ENCODE data around the gene PLXNA4. TPM values are rescaled to one million over a fixed set of nuclear protein-coding genes. Genes with fewer than 3 reads are reported as not detected.

Gene PLXNA4
- total RNA-seq, 1 donor from 2014 or later: 0.38 TPM

- no peaks in the 10 kb centered on the region for H3K36me3 Mint-ChIP-seq (ENCODE audit: insufficient read depth)
- H3K27ac Mint-ChIP-seq: no peak overlapping the region
- peaks cover 8% of the 10 kb centered on the region for H3K4me1 Mint-ChIP-seq (ENCODE audit: low read depth)
- no peak overlapping the region for H3K4me3 Mint-ChIP-seq (ENCODE audit: low read depth)
- no peak for TF ChIP-seq CTCF (IDR thresholded peaks at IDR 0.05; ENCODE audit: unreplicated experiment)
- peaks cover 37% of the 10 kb centered on the region for H3K27me3 Mint-ChIP-seq
- no peaks in the 10 kb centered on the region for H3K9me3 Mint-ChIP-seq (ENCODE audit: low read depth)
- no peak for DNase-seq (ENCODE audit: low spot score, unreplicated experiment)
Measured at GRCh38 chr7:132618271-132618955, 42.1 kb upstream of the PLXNA4 start.

GRCh38 chr7:132614428-132615318 lies 38.4 kb upstream of the PLXNA4 start:
- no peaks in the 10 kb centered on the region for H3K36me3 Mint-ChIP-seq (ENCODE audit: insufficient read depth)
- peak overlapping the region; percentile 60 for H3K4me3 Mint-ChIP-seq (ENCODE audit: low read depth)
- peaks cover 8% of the 10 kb centered on the region for H3K4me1 Mint-ChIP-seq (ENCODE audit: low read depth)
- peaks cover 60% of the 10 kb centered on the region for H3K27me3 Mint-ChIP-seq
- no peak for DNase-seq (ENCODE audit: low spot score, unreplicated experiment)
- H3K27ac Mint-ChIP-seq: no peak overlapping the region
- peak; percentile 38 for TF ChIP-seq CTCF (IDR thresholded peaks at IDR 0.05; ENCODE audit: unreplicated experiment)
- no peaks in the 10 kb centered on the region for H3K9me3 Mint-ChIP-seq (ENCODE audit: low read depth)

GRCh38 chr7:132613737-132614136 lies 37.5 kb upstream of the PLXNA4 start:
- H3K27me3 Mint-ChIP-seq: peaks cover 60% of the 10 kb centered on the region
- no peak for DNase-seq (ENCODE audit: low spot score, unreplicated experiment)
- H3K36me3 Mint-ChIP-seq (ENCODE audit: insufficient read depth): no peaks in the 10 kb centered on the region
- no peak overlapping the region for H3K4me3 Mint-ChIP-seq (ENCODE audit: low read depth)
- no peaks in the 10 kb centered on the region for H3K9me3 Mint-ChIP-seq (ENCODE audit: low read depth)
- H3K27ac Mint-ChIP-seq: no peak overlapping the region
- H3K4me1 Mint-ChIP-seq (ENCODE audit: low read depth): peaks cover 8% of the 10 kb centered on the region
- TF ChIP-seq CTCF (IDR thresholded peaks at IDR 0.05; ENCODE audit: unreplicated experiment): no peak

GRCh38 chr7:132610995-132611394 lies 34.7 kb upstream of the PLXNA4 start:
- no peak overlapping the region for H3K27ac Mint-ChIP-seq

More at GRCh38 chr7:132610995-132611394, 34.7 kb upstream of the PLXNA4 start:
- Mint-ChIP-seq H3K4me1 (ENCODE audit: low read depth) (peaks cover 8% of the 10 kb centered on the region), H3K9me3 (ENCODE audit: low read depth) (no peaks in the 10 kb centered on the region), H3K4me3 (ENCODE audit: low read depth) (no peak overlapping the region), H3K27me3 (peaks cover 45% of the 10 kb centered on the region), H3K36me3 (ENCODE audit: insufficient read depth) (no peaks in the 10 kb centered on the region)
- DNase-seq (ENCODE audit: low spot score, unreplicated experiment): no peak
- no peak for TF ChIP-seq CTCF (IDR thresholded peaks at IDR 0.05; ENCODE audit: unreplicated experiment)

Data from progenitor cell of endocrine pancreas (in vitro differentiated cells).